BLaER1 treated with 17β-estradiol and CSF1 and Interleukin-3, amounts not matched to agents 10 nM and 100 nM (cell line): ENCODE measurements around the gene NPFFR1.

ENCODE experiments used
- H3K27ac ChIP-seq, 11 experiments: shearing (Covaris generic); formaldehyde crosslinking; 2 replicates each; pipeline ENCODE4 v1.8.1; 2022
- H3K27me3 ChIP-seq, 11 experiments: shearing (Covaris generic); formaldehyde crosslinking; 2 replicates each; pipeline ENCODE4 v1.8.1; 2022
- H3K36me3 ChIP-seq, 11 experiments: shearing (Covaris generic); formaldehyde crosslinking; 2 replicates each; pipeline ENCODE4 v1.8.1; 2022
- H3K4me1 ChIP-seq, 10 experiments: shearing (Covaris generic); formaldehyde crosslinking; 2 replicates each; pipeline ENCODE4 v1.8.1; 2022
- H3K4me2 ChIP-seq, 11 experiments: shearing (Covaris generic); formaldehyde crosslinking; 2 replicates each; pipeline ENCODE4 v1.8.1; 2022
- H3K4me3 ChIP-seq, 10 experiments: shearing (Covaris generic); formaldehyde crosslinking; 2 replicates each; pipeline ENCODE4 v1.8.1; 2022
- H3K9ac ChIP-seq, 11 experiments: shearing (Covaris generic); formaldehyde crosslinking; 2 replicates each; pipeline ENCODE4 v1.8.1; 2022
- H3K9me3 ChIP-seq, 11 experiments: shearing (Covaris generic); formaldehyde crosslinking; replicated peaks in 1 of 11; 2 replicates each; pipeline ENCODE4 v1.8.1; 2022
- H4K20me1 ChIP-seq, 11 experiments: shearing (Covaris generic); formaldehyde crosslinking; 2 replicates each; pipeline ENCODE4 v1.8.1; 2022
- Cebpa-rat ChIP-seq, 11 experiments: shearing (Covaris generic); IDR thresholded peaks; 2 replicates each; pipeline ENCODE4 v1.8.1; 2022

The NPFFR1 gene

GRCh38 chr10:70311698-70312097 is 27.9 kb upstream of the NPFFR1 start:
- Histone ChIP-seq H3K4me3 (no peak overlapping the region), H3K36me3 (no peaks in the 10 kb centered on the region), H3K27ac (no peak overlapping the region), H3K27me3 (peaks cover 0 to 93% (median 0%) of the 10 kb centered on the region in 11 experiments; a peak in 7 of 22 replicates), H3K4me1 (peaks cover 7 to 32% (median 26%) of the 10 kb centered on the region in 10 experiments; a peak in 19 of 20 replicates), H3K4me2 (no peak overlapping the region), H3K9me3 (no peaks in the 10 kb centered on the region; a peak in 1 of 22 replicates), H4K20me1 (peaks cover 0 to 35% (median 5%) of the 10 kb centered on the region in 11 experiments; a peak in 12 of 22 replicates), H3K9ac (no peak overlapping the region)
- no peak for TF ChIP-seq Cebpa-rat (IDR thresholded peaks at IDR 0.05)

GRCh38 chr10:70309661-70310060 is 25.9 kb upstream of the NPFFR1 start:
- Histone ChIP-seq H4K20me1 (peaks cover 0 to 18% (median 0%) of the 10 kb centered on the region in 11 experiments; a peak in 4 of 22 replicates), H3K9ac (no peak overlapping the region), H3K36me3 (no peaks in the 10 kb centered on the region), H3K27ac (no peak overlapping the region), H3K4me2 (no peak overlapping the region), H3K9me3 (no peaks in the 10 kb centered on the region; a peak in 1 of 22 replicates), H3K27me3 (peaks cover 0 to 73% (median 0%) of the 10 kb centered on the region in 11 experiments; a peak in 5 of 22 replicates), H3K4me1 (peaks cover 0 to 20% (median 12%) of the 10 kb centered on the region in 10 experiments; a peak in 15 of 20 replicates), H3K4me3 (no peak overlapping the region)
- TF ChIP-seq Cebpa-rat (IDR thresholded peaks at IDR 0.05), result no peak

GRCh38 chr10:70308121-70309060 is 24.6 kb upstream of the NPFFR1 start:
- Histone ChIP-seq H3K27ac (peak overlapping the region in 1 of 11 experiments; percentile 9; a peak in 1 of 22 replicates), H3K27me3 (peaks cover 0 to 61% (median 0%) of the 10 kb centered on the region in 11 experiments; a peak in 5 of 22 replicates), H3K4me2 (peak overlapping the region in 3 of 11 experiments; percentile 17 to 48 (median 47); a peak in 4 of 22 replicates), H3K9me3 (peaks cover 0 to 8% (median 0%) of the 10 kb centered on the region in 11 experiments; a peak in 6 of 22 replicates), H3K36me3 (no peaks in the 10 kb centered on the region), H3K4me1 (peaks cover 0 to 21% (median 11%) of the 10 kb centered on the region in 10 experiments; a peak in 12 of 20 replicates), H3K4me3 (no peak overlapping the region), H3K9ac (no peak overlapping the region), H4K20me1 (peaks cover 0 to 16% (median 0%) of the 10 kb centered on the region in 11 experiments; a peak in 3 of 22 replicates)
- no peak for TF ChIP-seq Cebpa-rat (IDR thresholded peaks at IDR 0.05)

GRCh38 chr10:70306886-70307520 is 23.2 kb upstream of the NPFFR1 start:
- H3K4me1 ChIP-seq, result peaks cover 3 to 31% (median 13%) of the 10 kb centered on the region in 10 experiments
- H3K36me3 ChIP-seq, result no peaks in the 10 kb centered on the region
- peaks cover 0 to 16% (median 0%) of the 10 kb centered on the region in 11 experiments; a peak in 2 of 22 replicates for H4K20me1 ChIP-seq
- TF ChIP-seq Cebpa-rat (IDR thresholded peaks at IDR 0.05), result no peak
- H3K4me2 ChIP-seq, result no peak overlapping the region; a peak in 2 of 22 replicates
- H3K9me3 ChIP-seq, result peaks cover 0 to 22% (median 4%) of the 10 kb centered on the region in 11 experiments; a peak in 10 of 22 replicates
- H3K9ac ChIP-seq, result no peak overlapping the region
- no peak overlapping the region for H3K27ac ChIP-seq
- H3K27me3 ChIP-seq, result peaks cover 0 to 48% (median 0%) of the 10 kb centered on the region in 11 experiments; a peak in 5 of 22 replicates
- no peak overlapping the region for H3K4me3 ChIP-seq

GRCh38 chr10:70306181-70306705 is 22.4 kb upstream of the NPFFR1 start:
- Histone ChIP-seq H3K27ac (no peak overlapping the region), H3K9me3 (peaks cover 0 to 30% (median 4%) of the 10 kb centered on the region in 11 experiments; a peak in 10 of 22 replicates), H3K36me3 (peaks cover 0 to 4% (median 0%) of the 10 kb centered on the region in 11 experiments; a peak in 2 of 22 replicates), H3K4me2 (peak overlapping the region in 4 of 11 experiments; percentile 23 to 44 (median 37); a peak in 8 of 22 replicates), H3K9ac (no peak overlapping the region), H3K4me3 (no peak overlapping the region), H3K4me1 (peaks cover 6 to 39% (median 19%) of the 10 kb centered on the region in 10 experiments), H3K27me3 (peaks cover 0 to 41% (median 0%) of the 10 kb centered on the region in 11 experiments; a peak in 4 of 22 replicates), H4K20me1 (peaks cover 0 to 16% (median 0%) of the 10 kb centered on the region in 11 experiments; a peak in 2 of 22 replicates)
- TF ChIP-seq Cebpa-rat (IDR thresholded peaks at IDR 0.05), result no peak

- no peak overlapping the region for H3K4me2 ChIP-seq
- no peak overlapping the region for H3K4me3 ChIP-seq
- H3K9ac ChIP-seq, result no peak overlapping the region
- TF ChIP-seq Cebpa-rat (IDR thresholded peaks at IDR 0.05), result 0 out of 22 replicates have a peak, but pooled peaks of 3 of the 11 experiments have one; percentile 20 to 40 (median 24)
- H3K4me1 ChIP-seq, result peaks cover 6 to 40% (median 20%) of the 10 kb centered on the region in 10 experiments
- peak overlapping the region in 7 of 11 experiments; percentile 84 to 92 (median 88); a peak in 12 of 22 replicates for H3K27ac ChIP-seq
- H3K27me3 ChIP-seq, result peaks cover 0 to 34% (median 0%) of the 10 kb centered on the region in 11 experiments; a peak in 4 of 22 replicates
- H4K20me1 ChIP-seq, result peaks cover 0 to 9% (median 0%) of the 10 kb centered on the region in 11 experiments; a peak in 1 of 22 replicates
- H3K36me3 ChIP-seq, result peaks cover 0 to 11% (median 0%) of the 10 kb centered on the region in 11 experiments; a peak in 6 of 22 replicates
- peaks cover 0 to 35% (median 4%) of the 10 kb centered on the region in 11 experiments; a peak in 10 of 22 replicates for H3K9me3 ChIP-seq
These were observed 19.9 kb upstream of the NPFFR1 start for GRCh38 chr10:70303730-70304129.

GRCh38 chr10:70302292-70302691 is 18.5 kb upstream of the NPFFR1 start:
- H3K4me3 ChIP-seq, result peak overlapping the region in 1 of 10 experiments; percentile 38; a peak in 2 of 20 replicates
- H3K9me3 ChIP-seq, result peaks cover 0 to 35% (median 4%) of the 10 kb centered on the region in 11 experiments; a peak in 10 of 22 replicates
- peak; percentile 91 to 100 (median 99) for TF ChIP-seq Cebpa-rat (IDR thresholded peaks at IDR 0.05)
- H3K4me2 ChIP-seq, result peak overlapping the region in 10 of 11 experiments; percentile 32 to 77 (median 56); a peak in 17 of 22 replicates
- H3K36me3 ChIP-seq, result peaks cover 0 to 11% (median 0%) of the 10 kb centered on the region in 11 experiments; a peak in 6 of 22 replicates
- peaks cover 6 to 33% (median 20%) of the 10 kb centered on the region in 10 experiments for H3K4me1 ChIP-seq
- H3K9ac ChIP-seq, result peak overlapping the region in 9 of 11 experiments; percentile 2 to 75 (median 65); a peak in 14 of 22 replicates
- peaks cover 0 to 24% (median 0%) of the 10 kb centered on the region in 11 experiments; a peak in 4 of 22 replicates for H3K27me3 ChIP-seq
- peak overlapping the region in 10 of 11 experiments; percentile 11 to 92 (median 86); a peak in 19 of 22 replicates for H3K27ac ChIP-seq
- H4K20me1 ChIP-seq, result no peaks in the 10 kb centered on the region
